Suprapubic skin (tissue), 4 donors: ENCODE measurements around the gene SH3PXD2B.

Experiments used
- CTCF ChIP-seq, 2 donors: fragments of 200-600 bp in 1 of 2; fragments of 450-650 bp in 1 of 2; sonication (generic) in 1 of 2; IDR thresholded peaks; one replicate each; pipeline ENCODE4 v1.5.1; 2016 to 2019; ENCODE audit warnings: antibody characterized with exemption in 2 of 2, mild to moderate bottlenecking in 1 of 2, moderate library complexity in 1 of 2
- EP300 ChIP-seq: sonication (generic); formaldehyde crosslinking; IDR thresholded peaks from one replicate; pipeline ENCODE4 v1.6.1; 2017; ENCODE audit warnings: antibody characterized with exemption
- POLR2A ChIP-seq, 2 donors: fragments of 450-650 bp; IDR thresholded peaks; one replicate each; pipeline ENCODE4 v1.6.1; 2017; ENCODE audit warnings: antibody characterized with exemption in 2 of 2, mild to moderate bottlenecking in 2 of 2, moderate library complexity in 2 of 2
- POLR2AphosphoS5 ChIP-seq, 3 donors: sonication (generic); formaldehyde crosslinking; IDR thresholded peaks; one replicate each; pipeline ENCODE4 v1.6.1; 2017; ENCODE audit warnings: antibody characterized with exemption in 3 of 3

- TF ChIP-seq POLR2A (IDR thresholded peaks at IDR 0.05) (peak in 1 of 2 donors; percentile 55), CTCF (IDR thresholded peaks at IDR 0.05) (no peak), EP300 (no peak), POLR2AphosphoS5 (IDR thresholded peaks at IDR 0.05) (no peak)
Measured at GRCh38 chr5:172454358-172455086, at the start of gene SH3PXD2B.
